ENCODE data around the gene TPPP3.
A peak's percentile ranks its signal among the peaks of the same experiment; 100 is the strongest.

Gene TPPP3

GRCh38 chr16:67429053-67429798, 35.9 kb upstream of the TPPP3 start:
- ChIA-PET CTCF (interaction anchor here (0.6 to 6.0 kb wide), 7 partner anchors 15 to 382 kb away, joined by 3 to 50 read pairs (median 4); no protein-coding TSS in a partner anchor), POLR2A (no interaction called here)
- TF ChIP-seq SUZ12 (IDR thresholded peaks at IDR 0.05) (no peak), HDGF (IDR thresholded peaks at IDR 0.05; ENCODE audit: borderline replicate concordance) (no peak), TARDBP (IDR thresholded peaks at IDR 0.05) (no peak), SP1 (IDR thresholded peaks at IDR 0.05) (no peak), NFRKB (IDR thresholded peaks at IDR 0.05) (no peak), BHLHE40 (IDR thresholded peaks at IDR 0.05; ENCODE audit: borderline replicate concordance) (no peak), ELF4 (IDR thresholded peaks at IDR 0.05) (no peak), FOXA1 (IDR thresholded peaks at IDR 0.05) (no peak), ZNF384 (IDR thresholded peaks at IDR 0.05) (no peak), CTBP1 (IDR thresholded peaks at IDR 0.05; ENCODE audit: borderline replicate concordance) (no peak), L3MBTL2 (conservative IDR thresholded peaks at IDR 0.05) (no peak), ARNT (IDR thresholded peaks at IDR 0.05) (no peak), FOXM1 (IDR thresholded peaks at IDR 0.05; ENCODE audit: borderline replicate concordance) (no peak), LEF1 (IDR thresholded peaks at IDR 0.05; ENCODE audit: borderline replicate concordance) (no peak), PKNOX1 (IDR thresholded peaks at IDR 0.05) (no peak), FOXK2 (IDR thresholded peaks at IDR 0.05) (no peak)
- no peak for DNase-seq (ENCODE audit: extremely low spot score)

GRCh38 chr16:67428146-67428731, 34.9 kb upstream of the TPPP3 start:
- DNase-seq (ENCODE audit: extremely low spot score) = peak; percentile 83
- TF ChIP-seq SUZ12 (IDR thresholded peaks at IDR 0.05) (no peak), ARNT (IDR thresholded peaks at IDR 0.05) (no peak), FOXK2 (IDR thresholded peaks at IDR 0.05) (no peak), PKNOX1 (IDR thresholded peaks at IDR 0.05) (no peak), SP1 (IDR thresholded peaks at IDR 0.05) (no peak), FOXM1 (IDR thresholded peaks at IDR 0.05; ENCODE audit: borderline replicate concordance) (no peak), L3MBTL2 (conservative IDR thresholded peaks at IDR 0.05) (no peak), BHLHE40 (IDR thresholded peaks at IDR 0.05; ENCODE audit: borderline replicate concordance) (no peak), TARDBP (IDR thresholded peaks at IDR 0.05) (no peak)
- ChIA-PET CTCF (interaction anchor here (0.5 to 6.0 kb wide), 17 partner anchors 11 to 381 kb away, joined by 3 to 50 read pairs (median 4); partner anchors contain the start of genes ATP6V0D1, KCTD19, LRRC36 and TPPP3), POLR2A (interaction anchor here (0.6 to 1.1 kb wide), 3 partner anchors 13 to 180 kb away, joined by 3 read pairs; partner anchors contain the start of gene ATP6V0D1)

DNA sequence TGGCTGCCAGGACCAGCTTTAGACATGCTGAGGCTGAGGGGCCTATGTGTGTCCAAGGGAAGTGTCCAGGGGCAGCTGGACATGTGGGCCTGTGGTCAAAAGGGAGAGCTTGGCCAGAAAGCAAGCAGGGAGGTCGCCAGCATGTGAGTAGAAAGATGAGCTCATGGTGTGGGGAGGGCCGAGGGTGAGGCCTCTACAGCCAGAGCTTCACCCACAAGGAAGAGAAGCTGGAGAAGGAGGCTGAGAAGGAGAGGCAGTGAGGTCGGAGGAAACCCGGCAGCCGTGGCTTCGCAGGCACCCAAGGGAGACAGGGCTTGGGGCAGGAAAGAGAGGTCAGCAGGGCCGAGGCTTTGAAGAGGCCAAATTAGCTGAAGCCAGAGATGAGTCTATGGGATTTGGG, 33.7 kb upstream of the TPPP3 start:
- CTCF ChIA-PET = interaction anchor here (1.1 to 6.0 kb wide), 6 partner anchors 10 to 100 kb away, joined by 3 to 50 read pairs (median 9); partner anchors contain the start of genes KCTD19, LRRC36 and ZDHHC1
- no peak for TF ChIP-seq HDGF (IDR thresholded peaks at IDR 0.05; ENCODE audit: borderline replicate concordance)
- POLR2A ChIA-PET = interaction anchor here (1.0 kb wide), 1 partner anchor 27 kb away, joined by 3 read pairs; no protein-coding TSS in a partner anchor
- no peak for DNase-seq (ENCODE audit: extremely low spot score)

DNA sequence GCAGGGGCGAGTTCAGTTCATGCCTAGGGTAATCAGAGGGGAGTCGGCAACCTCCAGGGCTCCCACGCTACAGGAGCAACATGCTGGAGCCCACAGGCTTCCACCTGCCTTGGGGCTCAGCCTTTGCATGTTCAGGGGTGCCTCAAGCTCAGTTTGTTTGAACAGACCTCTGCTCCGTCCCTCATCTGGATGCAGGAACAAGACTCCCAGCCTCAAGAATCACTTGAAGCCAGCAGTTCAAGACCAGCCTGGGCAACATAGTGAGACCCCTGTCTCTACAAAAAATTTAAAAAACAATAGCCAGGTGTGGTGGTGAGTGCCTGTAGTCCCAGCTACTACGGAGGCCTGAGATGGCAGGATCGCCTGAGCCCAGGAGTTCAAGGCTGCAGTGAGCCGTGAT, 32.7 kb upstream of the TPPP3 start:
- ChIA-PET CTCF (interaction anchor here (6.0 kb wide), 1 partner anchor 39 kb away, joined by 50 read pairs; no protein-coding TSS in a partner anchor), POLR2A (interaction anchor here (0.7 kb wide), 1 partner anchor 165 kb away, joined by 3 read pairs; no protein-coding TSS in a partner anchor)
- TF ChIP-seq FOXK2 (IDR thresholded peaks at IDR 0.05) (no peak), BHLHE40 (IDR thresholded peaks at IDR 0.05; ENCODE audit: borderline replicate concordance) (no peak), L3MBTL2 (conservative IDR thresholded peaks at IDR 0.05) (no peak), ELF4 (IDR thresholded peaks at IDR 0.05) (no peak), ZNF384 (IDR thresholded peaks at IDR 0.05) (no peak), PKNOX1 (IDR thresholded peaks at IDR 0.05) (no peak), LEF1 (IDR thresholded peaks at IDR 0.05; ENCODE audit: borderline replicate concordance) (no peak), ARNT (IDR thresholded peaks at IDR 0.05) (no peak), CTBP1 (IDR thresholded peaks at IDR 0.05; ENCODE audit: borderline replicate concordance) (no peak), FOXA1 (IDR thresholded peaks at IDR 0.05) (no peak), HDGF (IDR thresholded peaks at IDR 0.05; ENCODE audit: borderline replicate concordance) (no peak), SP1 (IDR thresholded peaks at IDR 0.05) (no peak), TARDBP (IDR thresholded peaks at IDR 0.05) (no peak)
- DNase-seq (ENCODE audit: extremely low spot score) = no peak

DNA sequence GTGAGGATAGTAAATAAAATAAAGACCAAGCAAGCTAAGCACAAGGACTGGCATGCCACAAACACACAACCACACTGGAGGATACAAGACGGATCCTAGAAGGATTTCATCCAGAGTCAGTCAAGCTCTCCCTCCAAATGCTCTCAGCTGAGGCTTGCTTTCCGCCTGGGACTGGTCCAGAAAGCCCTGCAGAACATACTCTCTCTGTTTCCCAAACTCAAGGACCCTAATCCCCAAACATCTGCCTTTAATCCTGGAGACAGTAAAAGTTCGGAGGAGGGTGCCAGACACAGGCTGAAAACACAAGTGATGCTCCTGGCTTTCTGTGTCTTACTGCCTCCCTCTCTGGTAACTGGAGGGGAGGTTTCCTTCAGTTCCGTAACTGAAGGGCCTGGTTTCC, 32.3 kb upstream of the TPPP3 start:
- no peak for TF ChIP-seq PKNOX1 (IDR thresholded peaks at IDR 0.05)
- no peak for TF ChIP-seq HDGF (IDR thresholded peaks at IDR 0.05; ENCODE audit: borderline replicate concordance)
- no peak for TF ChIP-seq SP1 (IDR thresholded peaks at IDR 0.05)
- no peak for TF ChIP-seq ZNF384 (IDR thresholded peaks at IDR 0.05)
- TF ChIP-seq BHLHE40 (IDR thresholded peaks at IDR 0.05; ENCODE audit: borderline replicate concordance) = no peak
- TF ChIP-seq FOXK2 (IDR thresholded peaks at IDR 0.05) = no peak
- no peak for TF ChIP-seq FOXA1 (IDR thresholded peaks at IDR 0.05)
- TF ChIP-seq SUZ12 (IDR thresholded peaks at IDR 0.05) = no peak
- TF ChIP-seq TARDBP (IDR thresholded peaks at IDR 0.05) = no peak
- ChIA-PET CTCF (interaction anchor here (0.5 to 6.0 kb wide), 2 partner anchors 39 to 105 kb away, joined by 3 to 50 read pairs; no protein-coding TSS in a partner anchor), POLR2A (interaction anchor here (0.7 kb wide), 1 partner anchor 165 kb away, joined by 3 read pairs; no protein-coding TSS in a partner anchor)
- no peak for DNase-seq (ENCODE audit: extremely low spot score)

All from HEK293T (cell line).